A549 (cell line): ENCODE results near the gene ARHGAP5. TPM values are rescaled to one million over a fixed set of nuclear protein-coding genes. Genes with fewer than 3 reads are reported as not detected.

Experiments used
- ATAC-seq, 2 experiments: fragments of 200-7000 bp in 1 of 2; fragments of >200 bp in 1 of 2; cut with Nextera tagmentation in 1 of 2; cut with Tn5 transposase in 1 of 2; 3 replicates each; pipeline versions ENCODE4 v1.8.0 to v1.9.1; 2018 to 2020; ENCODE audit warnings: mild to moderate bottlenecking in 1 of 2, moderate library complexity in 1 of 2
- CTCF ChIA-PET: fragments of 300-600 bp; sonication (Branson Sonifier 250); formaldehyde crosslinking; extraction: SDS; loops from one replicate; lab custom pipeline; 2021; ENCODE audit warnings: antibody characterized with exemption, inconsistent platforms; lab: Yijun Ruan, JAX
- POLR2A ChIA-PET: fragments of 350-600 bp; formaldehyde crosslinking; extraction: SDS; loops from one replicate; lab custom pipeline; 2021; ENCODE audit warnings: antibody characterized with exemption, inconsistent platforms; lab: Yijun Ruan, JAX
- DNase-seq, 2 experiments: peaks; one replicate each; pipeline versions ENCODE4 v3.0.0 to v3.0.0-alpha.2; 2011 to 2016; ENCODE audit warnings: low read depth in 1 of 2, low spot score in 1 of 2
- FAIRE-seq: peaks from 2 replicates; lab custom pipeline; 2011; peaks lifted over from hg19 to GRCh38; lab: Jason Lieb, UNC
- H3K27ac ChIP-seq, 2 experiments: fragments of >200 bp; sonication (Bioruptor Twin); formaldehyde crosslinking; 3 replicates each; pipeline ENCODE4 v1.5.1; 2016 to 2017
- H3K4me1 ChIP-seq: fragments of >200 bp; sonication (Bioruptor Twin); formaldehyde crosslinking; 3 replicates; pipeline ENCODE4 v1.6.1; 2016
- H3K4me2 ChIP-seq: fragments of >200 bp; sonication (Bioruptor Twin); formaldehyde crosslinking; 3 replicates; pipeline ENCODE4 v1.6.1; 2016
- H3K4me3 ChIP-seq: fragments of >200 bp; sonication (Bioruptor Twin); formaldehyde crosslinking; 3 replicates; pipeline ENCODE4 v1.5.1; 2016
- H3K9me3 ChIP-seq: fragments of >200 bp; sonication (Bioruptor Twin); formaldehyde crosslinking; 3 replicates; pipeline ENCODE4 v1.6.1; 2016
- CBX2 ChIP-seq: fragments of 200-600 bp; sonication (generic); IDR thresholded peaks from 2 replicates; pipeline ENCODE4 v1.6.1; 2016; ENCODE audit warnings: low read depth, mild to moderate bottlenecking, borderline replicate concordance
- CEBPB ChIP-seq, 2 experiments: fragments of >200 bp in 1 of 2; sonication (Bioruptor Twin) in 1 of 2; formaldehyde crosslinking in 1 of 2; IDR thresholded peaks; 2 replicates each; pipeline ENCODE4 v1.6.1; 2012 to 2016
- CHD4 ChIP-seq: fragments of 200-600 bp; sonication (generic); IDR thresholded peaks from 2 replicates; pipeline ENCODE4 v1.6.1; 2016; ENCODE audit warnings: antibody characterized with exemption, mild to moderate bottlenecking, borderline replicate concordance
- EHF ChIP-seq: fragments of 250-450 bp; sonication (Bioruptor Pico); IDR thresholded peaks from 2 replicates; pipeline ENCODE4 v1.5.0; 2020; ENCODE audit warnings: mild to moderate bottlenecking
- EHMT2 ChIP-seq: fragments of 200-600 bp; sonication (generic); IDR thresholded peaks from 2 replicates; pipeline ENCODE4 v1.6.1; 2016; ENCODE audit warnings: antibody characterized with exemption, low read depth, mild to moderate bottlenecking, moderate library complexity
- FOSB ChIP-seq: fragments of 250-450 bp; sonication (Bioruptor Pico); IDR thresholded peaks from 2 replicates; pipeline ENCODE4 v1.5.0; 2020; ENCODE audit warnings: mild to moderate bottlenecking, moderate library complexity
- GATA3 ChIP-seq: IDR thresholded peaks from 2 replicates; pipeline ENCODE4 v1.6.1; 2012; ENCODE audit warnings: borderline replicate concordance
- HDAC2 ChIP-seq: fragments of 200-600 bp; sonication (generic); IDR thresholded peaks from 2 replicates; pipeline ENCODE4 v1.6.1; 2016
- HEYL ChIP-seq: fragments of 250-450 bp; sonication (Bioruptor Pico); IDR thresholded peaks from 2 replicates; pipeline ENCODE4 v1.8.0; 2021; ENCODE audit warnings: mild to moderate bottlenecking, moderate library complexity
- JUN ChIP-seq, 2 experiments: fragments of >200 bp; sonication (Bioruptor Twin); formaldehyde crosslinking; IDR thresholded peaks; 2 replicates in 1 of 2; 3 replicates in 1 of 2; pipeline ENCODE4 v1.6.1; 2016 to 2017
- JUNB ChIP-seq: fragments of >200 bp; sonication (Bioruptor Twin); formaldehyde crosslinking; IDR thresholded peaks from 2 replicates; pipeline ENCODE4 v1.6.1; 2016
- KDM5A ChIP-seq: fragments of 200-600 bp; sonication (generic); IDR thresholded peaks from 2 replicates; pipeline ENCODE4 v1.6.1; 2016; ENCODE audit warnings: antibody characterized with exemption, mild to moderate bottlenecking
- MAFK ChIP-seq: fragments of 450-650 bp; IDR thresholded peaks from 2 replicates; pipeline ENCODE4 v1.6.1; 2014; ENCODE audit not compliant: partially characterized antibody
- MYC ChIP-seq: IDR thresholded peaks from 2 replicates; pipeline ENCODE4 v1.6.1; 2012; ENCODE audit warnings: mild to moderate bottlenecking, inconsistent platforms, low read length, improper control_type of control experiment, borderline replicate concordance
- POLR2AphosphoS2 ChIP-seq: conservative IDR thresholded peaks from 2 replicates; pipeline ENCODE4 v1.6.1; 2012; ENCODE audit warnings: low read length, improper control_type of control experiment, inconsistent platforms
- RCOR1 ChIP-seq: fragments of 150-350 bp; IDR thresholded peaks from 2 replicates; pipeline ENCODE4 v1.6.1; 2014; ENCODE audit warnings: antibody characterized with exemption, low read length, low read depth
- SMC3 ChIP-seq: fragments of >200 bp; sonication (Bioruptor Twin); formaldehyde crosslinking; IDR thresholded peaks from 3 replicates; pipeline ENCODE4 v1.6.1; 2018; ENCODE audit warnings: inconsistent platforms
- TFCP2L1 ChIP-seq: fragments of 250-450 bp; sonication (Bioruptor Pico); IDR thresholded peaks from 2 replicates; pipeline ENCODE4 v1.5.0; 2021; ENCODE audit warnings: mild to moderate bottlenecking
- ZC3H11A ChIP-seq: fragments of 450-650 bp; IDR thresholded peaks from 2 replicates; pipeline ENCODE4 v1.6.1; 2014; ENCODE audit warnings: antibody characterized with exemption, mild to moderate bottlenecking
- ZNF302 ChIP-seq: fragments of 250-450 bp; sonication (Bioruptor Pico); IDR thresholded peaks from 2 replicates; pipeline ENCODE4 v1.9.0; 2021; ENCODE audit warnings: inconsistent platforms, mild to moderate bottlenecking, moderate library complexity
- ZSCAN20 ChIP-seq: fragments of 250-450 bp; sonication (Bioruptor Pico); IDR thresholded peaks from 2 replicates; pipeline ENCODE4 v1.8.0; 2022; ENCODE audit warnings: mild to moderate bottlenecking, moderate library complexity
- WGBS: methylation state at CpG from one replicate; pipeline ENCODE4 v1.1.6; 2017; ENCODE audit errors: missing lambda C conversion rate; 5-methylcytosine and 5-hydroxymethylcytosine counted together
- polyA plus RNA-seq, 4 experiments: library from polyadenylated mRNA; depleted of rRNA in 3 of 4; stranded (reverse); fragments of >200 nt; fragmentation: RNase III in 1 of 4; extraction: RNeasy Plus Mini Kit Qiagen cat#74134 plus additional on column Dnase treatment in 1 of 4; gene quantifications; 2 replicates in 3 of 4; 3 replicates in 1 of 4; pipeline ENCODE4 v1.2.3, GENCODE V29; 2011 to 2017
- TF ChIP-seq, protein P1 (sequence below): fragments of 450-650 bp; IDR thresholded peaks from 2 replicates; pipeline ENCODE4 v1.6.1; 2014; ENCODE audit warnings: antibody characterized with exemption
- TF ChIP-seq, protein P2 (sequence below): IDR thresholded peaks from 2 replicates; pipeline ENCODE4 v1.6.1; 2012
- TF ChIP-seq, protein P3 (sequence below): fragments of 200-600 bp; sonication (generic); IDR thresholded peaks from 2 replicates; pipeline ENCODE4 v1.6.1; 2016; ENCODE audit warnings: antibody characterized with exemption, mild to moderate bottlenecking, moderate library complexity
- TF ChIP-seq, protein P4 (sequence below): fragments of 150-350 bp; IDR thresholded peaks from 2 replicates; pipeline ENCODE4 v1.6.1; 2014; ENCODE audit warnings: low read depth, mild to moderate bottlenecking, low read length
- TF ChIP-seq, protein P5 (sequence below): IDR thresholded peaks from 2 replicates; pipeline ENCODE4 v1.6.1; 2012; ENCODE audit warnings: low read depth, borderline replicate concordance
- TF ChIP-seq, protein P6 (sequence below): fragments of 250-450 bp; sonication (Bioruptor Pico); IDR thresholded peaks from 2 replicates; pipeline ENCODE4 v1.5.0; 2021; ENCODE audit warnings: mild to moderate bottlenecking, moderate library complexity, borderline replicate concordance
- TF ChIP-seq, protein P7 (sequence below): fragments of >200 bp; sonication (Bioruptor Twin); formaldehyde crosslinking; IDR thresholded peaks from 3 replicates; pipeline ENCODE4 v1.6.1; 2016

ARHGAP5 gene
- polyA plus RNA-seq, 2 of the 4 experiments (the other 2 are of a cell fraction) = 33.6 to 66.1 TPM

DNA sequence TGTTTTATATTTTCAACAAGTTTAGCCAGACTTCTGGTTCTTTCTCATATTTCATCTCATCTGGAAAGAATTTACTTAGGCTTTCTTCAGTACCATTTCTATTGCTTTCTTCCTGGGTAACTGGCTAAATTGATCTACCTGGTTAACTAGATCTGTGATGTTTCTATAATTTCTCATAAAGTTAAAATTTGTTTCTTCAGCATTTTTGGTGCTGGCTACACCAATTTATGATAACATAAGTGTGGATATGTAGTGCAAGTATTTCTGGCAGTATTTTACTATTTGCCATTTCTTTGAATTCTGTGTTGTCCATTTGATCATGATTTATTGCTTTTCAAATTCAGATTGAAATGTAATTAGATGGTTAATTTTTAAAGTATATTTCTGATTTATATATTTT, 25.9 kb downstream of the ARHGAP5 start:
- Histone ChIP-seq H3K9me3 (no peaks in the 10 kb centered on the region), H3K4me2 (no peak overlapping the region), H3K4me1 (peaks cover 32% of the 10 kb centered on the region), H3K27ac (no peak overlapping the region), H3K4me3 (no peak overlapping the region)
- ATAC-seq = no peak
- ChIA-PET CTCF (no interaction called here), POLR2A (no interaction called here)
- TF ChIP-seq KDM5A (no peak), MAFK (peak; percentile 28)
- DNase-seq = no peak
- FAIRE-seq = no peak

DNA sequence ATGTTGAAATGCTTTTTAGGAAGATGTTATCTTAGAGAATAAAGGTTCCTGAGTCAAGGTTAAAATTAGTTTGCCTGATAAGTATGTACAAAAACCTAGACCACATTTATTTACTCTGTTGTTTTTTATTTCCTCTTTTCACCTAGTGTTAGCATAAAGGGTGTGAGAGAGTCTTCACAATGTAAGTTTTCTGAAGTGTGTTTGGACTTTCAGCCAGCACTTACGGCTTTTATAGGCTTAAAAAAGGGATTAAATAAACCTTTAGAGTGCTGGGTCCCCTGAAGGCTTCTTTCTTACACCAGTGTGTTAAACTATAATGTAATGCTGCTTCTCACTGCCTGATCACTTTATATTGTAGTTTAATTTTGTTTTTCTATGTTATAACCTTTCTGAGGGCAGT, 27.2 kb downstream of the ARHGAP5 start:
- CTCF ChIA-PET = no interaction called here
- TF ChIP-seq, protein P1, sequence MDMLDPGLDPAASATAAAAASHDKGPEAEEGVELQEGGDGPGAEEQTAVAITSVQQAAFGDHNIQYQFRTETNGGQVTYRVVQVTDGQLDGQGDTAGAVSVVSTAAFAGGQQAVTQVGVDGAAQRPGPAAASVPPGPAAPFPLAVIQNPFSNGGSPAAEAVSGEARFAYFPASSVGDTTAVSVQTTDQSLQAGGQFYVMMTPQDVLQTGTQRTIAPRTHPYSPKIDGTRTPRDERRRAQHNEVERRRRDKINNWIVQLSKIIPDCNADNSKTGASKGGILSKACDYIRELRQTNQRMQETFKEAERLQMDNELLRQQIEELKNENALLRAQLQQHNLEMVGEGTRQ = no peak
- TF ChIP-seq, protein P2, sequence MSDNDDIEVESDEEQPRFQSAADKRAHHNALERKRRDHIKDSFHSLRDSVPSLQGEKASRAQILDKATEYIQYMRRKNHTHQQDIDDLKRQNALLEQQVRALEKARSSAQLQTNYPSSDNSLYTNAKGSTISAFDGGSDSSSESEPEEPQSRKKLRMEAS = no peak
- TF ChIP-seq MAFK (no peak), TFCP2L1 (no peak), EHMT2 (no peak), GATA3 (no peak), SMC3 (no peak), RCOR1 (no peak), CEBPB (IDR thresholded peaks at IDR 0.05) (no peak), ZSCAN20 (CRISPR knock-in tag) (no peak), CBX2 (no peak), FOSB (CRISPR knock-in tag) (no peak), JUNB (no peak), JUN (IDR thresholded peaks at IDR 0.05) (no peak)
- TF ChIP-seq, protein P3, sequence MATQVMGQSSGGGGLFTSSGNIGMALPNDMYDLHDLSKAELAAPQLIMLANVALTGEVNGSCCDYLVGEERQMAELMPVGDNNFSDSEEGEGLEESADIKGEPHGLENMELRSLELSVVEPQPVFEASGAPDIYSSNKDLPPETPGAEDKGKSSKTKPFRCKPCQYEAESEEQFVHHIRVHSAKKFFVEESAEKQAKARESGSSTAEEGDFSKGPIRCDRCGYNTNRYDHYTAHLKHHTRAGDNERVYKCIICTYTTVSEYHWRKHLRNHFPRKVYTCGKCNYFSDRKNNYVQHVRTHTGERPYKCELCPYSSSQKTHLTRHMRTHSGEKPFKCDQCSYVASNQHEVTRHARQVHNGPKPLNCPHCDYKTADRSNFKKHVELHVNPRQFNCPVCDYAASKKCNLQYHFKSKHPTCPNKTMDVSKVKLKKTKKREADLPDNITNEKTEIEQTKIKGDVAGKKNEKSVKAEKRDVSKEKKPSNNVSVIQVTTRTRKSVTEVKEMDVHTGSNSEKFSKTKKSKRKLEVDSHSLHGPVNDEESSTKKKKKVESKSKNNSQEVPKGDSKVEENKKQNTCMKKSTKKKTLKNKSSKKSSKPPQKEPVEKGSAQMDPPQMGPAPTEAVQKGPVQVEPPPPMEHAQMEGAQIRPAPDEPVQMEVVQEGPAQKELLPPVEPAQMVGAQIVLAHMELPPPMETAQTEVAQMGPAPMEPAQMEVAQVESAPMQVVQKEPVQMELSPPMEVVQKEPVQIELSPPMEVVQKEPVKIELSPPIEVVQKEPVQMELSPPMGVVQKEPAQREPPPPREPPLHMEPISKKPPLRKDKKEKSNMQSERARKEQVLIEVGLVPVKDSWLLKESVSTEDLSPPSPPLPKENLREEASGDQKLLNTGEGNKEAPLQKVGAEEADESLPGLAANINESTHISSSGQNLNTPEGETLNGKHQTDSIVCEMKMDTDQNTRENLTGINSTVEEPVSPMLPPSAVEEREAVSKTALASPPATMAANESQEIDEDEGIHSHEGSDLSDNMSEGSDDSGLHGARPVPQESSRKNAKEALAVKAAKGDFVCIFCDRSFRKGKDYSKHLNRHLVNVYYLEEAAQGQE = no peak
- TF ChIP-seq, protein P4, sequence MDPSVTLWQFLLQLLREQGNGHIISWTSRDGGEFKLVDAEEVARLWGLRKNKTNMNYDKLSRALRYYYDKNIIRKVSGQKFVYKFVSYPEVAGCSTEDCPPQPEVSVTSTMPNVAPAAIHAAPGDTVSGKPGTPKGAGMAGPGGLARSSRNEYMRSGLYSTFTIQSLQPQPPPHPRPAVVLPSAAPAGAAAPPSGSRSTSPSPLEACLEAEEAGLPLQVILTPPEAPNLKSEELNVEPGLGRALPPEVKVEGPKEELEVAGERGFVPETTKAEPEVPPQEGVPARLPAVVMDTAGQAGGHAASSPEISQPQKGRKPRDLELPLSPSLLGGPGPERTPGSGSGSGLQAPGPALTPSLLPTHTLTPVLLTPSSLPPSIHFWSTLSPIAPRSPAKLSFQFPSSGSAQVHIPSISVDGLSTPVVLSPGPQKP = no peak
- TF ChIP-seq, protein P5, sequence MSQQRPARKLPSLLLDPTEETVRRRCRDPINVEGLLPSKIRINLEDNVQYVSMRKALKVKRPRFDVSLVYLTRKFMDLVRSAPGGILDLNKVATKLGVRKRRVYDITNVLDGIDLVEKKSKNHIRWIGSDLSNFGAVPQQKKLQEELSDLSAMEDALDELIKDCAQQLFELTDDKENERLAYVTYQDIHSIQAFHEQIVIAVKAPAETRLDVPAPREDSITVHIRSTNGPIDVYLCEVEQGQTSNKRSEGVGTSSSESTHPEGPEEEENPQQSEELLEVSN = no peak
- ATAC-seq (no peak), DNase-seq (no peak), FAIRE-seq (peak; percentile 39)
- H3K27ac ChIP-seq = no peak overlapping the region
- no peak overlapping the region for H3K4me3 ChIP-seq
- H3K9me3 ChIP-seq = no peaks in the 10 kb centered on the region
- peaks cover 40% of the 10 kb centered on the region for H3K4me1 ChIP-seq
- POLR2A ChIA-PET = no interaction called here
- WGBS = 78% methylated on average over 1 of the region's 1 CpG
- H3K4me2 ChIP-seq = no peak overlapping the region

DNA sequence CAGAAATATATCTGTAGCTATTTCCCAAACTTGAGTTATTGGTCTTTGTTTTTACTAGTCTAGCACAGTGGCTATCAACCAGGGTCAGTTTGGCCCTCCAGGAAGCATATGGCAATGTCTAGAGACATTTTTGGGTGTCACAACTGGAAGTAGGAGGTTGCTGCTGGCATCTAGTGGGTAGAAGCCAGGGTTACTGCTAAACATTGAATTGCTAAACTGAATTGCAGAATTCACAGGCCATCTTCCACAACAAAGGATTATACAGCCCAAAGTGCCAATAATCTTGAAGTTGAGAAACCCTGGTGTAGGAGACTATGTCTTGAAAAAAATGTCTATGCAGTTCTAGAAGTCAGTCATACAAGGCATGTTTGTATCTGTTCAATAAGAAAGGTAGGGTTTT, 27.7 kb downstream of the ARHGAP5 start:
- DNase-seq = no peak
- FAIRE-seq = no peak
- Histone ChIP-seq H3K27ac (no peak overlapping the region), H3K4me2 (no peak overlapping the region), H3K4me1 (peaks cover 45% of the 10 kb centered on the region), H3K4me3 (no peak overlapping the region), H3K9me3 (no peaks in the 10 kb centered on the region)
- ChIA-PET CTCF (no interaction called here), POLR2A (no interaction called here)
- ATAC-seq = no peak
- TF ChIP-seq ZC3H11A = no peak
- TF ChIP-seq CHD4 = no peak
- TF ChIP-seq, protein P6, sequence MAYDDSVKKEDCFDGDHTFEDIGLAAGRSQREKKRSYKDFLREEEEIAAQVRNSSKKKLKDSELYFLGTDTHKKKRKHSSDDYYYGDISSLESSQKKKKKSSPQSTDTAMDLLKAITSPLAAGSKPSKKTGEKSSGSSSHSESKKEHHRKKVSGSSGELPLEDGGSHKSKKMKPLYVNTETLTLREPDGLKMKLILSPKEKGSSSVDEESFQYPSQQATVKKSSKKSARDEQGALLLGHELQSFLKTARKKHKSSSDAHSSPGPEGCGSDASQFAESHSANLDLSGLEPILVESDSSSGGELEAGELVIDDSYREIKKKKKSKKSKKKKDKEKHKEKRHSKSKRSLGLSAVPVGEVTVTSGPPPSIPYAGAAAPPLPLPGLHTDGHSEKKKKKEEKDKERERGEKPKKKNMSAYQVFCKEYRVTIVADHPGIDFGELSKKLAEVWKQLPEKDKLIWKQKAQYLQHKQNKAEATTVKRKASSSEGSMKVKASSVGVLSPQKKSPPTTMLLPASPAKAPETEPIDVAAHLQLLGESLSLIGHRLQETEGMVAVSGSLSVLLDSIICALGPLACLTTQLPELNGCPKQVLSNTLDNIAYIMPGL (CRISPR knock-in tag) = no peak
- no peak for TF ChIP-seq MYC
- TF ChIP-seq, protein P7, sequence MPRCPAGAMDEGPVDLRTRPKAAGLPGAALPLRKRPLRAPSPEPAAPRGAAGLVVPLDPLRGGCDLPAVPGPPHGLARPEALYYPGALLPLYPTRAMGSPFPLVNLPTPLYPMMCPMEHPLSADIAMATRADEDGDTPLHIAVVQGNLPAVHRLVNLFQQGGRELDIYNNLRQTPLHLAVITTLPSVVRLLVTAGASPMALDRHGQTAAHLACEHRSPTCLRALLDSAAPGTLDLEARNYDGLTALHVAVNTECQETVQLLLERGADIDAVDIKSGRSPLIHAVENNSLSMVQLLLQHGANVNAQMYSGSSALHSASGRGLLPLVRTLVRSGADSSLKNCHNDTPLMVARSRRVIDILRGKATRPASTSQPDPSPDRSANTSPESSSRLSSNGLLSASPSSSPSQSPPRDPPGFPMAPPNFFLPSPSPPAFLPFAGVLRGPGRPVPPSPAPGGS = no peak
- no peak for TF ChIP-seq JUNB
- no peak for TF ChIP-seq ZNF302 (CRISPR knock-in tag)
- no peak for TF ChIP-seq POLR2AphosphoS2
- TF ChIP-seq EHF (CRISPR knock-in tag) = no peak
- TF ChIP-seq HDAC2 = no peak
- TF ChIP-seq HEYL = no peak
